Measurements from ENCODE around the gene SOCS3. TPM values are rescaled to one million over a fixed set of nuclear protein-coding genes. Genes with fewer than 3 reads are reported as not detected.

Gene SOCS3
- total RNA-seq, 1 experiment from 2014 or later: 53.1 TPM

- Histone ChIP-seq H3K9me3 (ENCODE audit: control insufficient read depth, insufficient read depth, low read depth, low read length) (no peaks in the 10 kb centered on the region), H3K27me3 (ENCODE audit: control insufficient read depth, insufficient read depth, low read length) (no peaks in the 10 kb centered on the region), H3K36me3 (ENCODE audit: control insufficient read depth, insufficient read depth, low read length) (peaks cover 18% of the 10 kb centered on the region), H3K4me1 (ENCODE audit: control insufficient read depth, insufficient read depth, low read length) (no peaks in the 10 kb centered on the region), H3K4me3 (ENCODE audit: low read depth in 2 of 2, low read length in 2 of 2) (no peak overlapping the region), H3K27ac (ENCODE audit: low read length) (no peak overlapping the region)
- TF ChIP-seq POLR2AphosphoS5 (IDR thresholded peaks at IDR 0.05; ENCODE audit: low read depth, low read length): no peak
- TF ChIP-seq CTCF (IDR thresholded peaks at IDR 0.05): no peak
- TF ChIP-seq REST (IDR thresholded peaks at IDR 0.05; ENCODE audit: insufficient read depth in 1 of 2, low read depth in 2 of 2, low read length in 1 of 2): no peak
- TF ChIP-seq TCF7L2 (IDR thresholded peaks at IDR 0.05; ENCODE audit: low read depth, low read length): no peak
- ATAC-seq (no peak), DNase-seq (ENCODE audit: low read depth, low spot score) (no peak)
- intact Hi-C loops (cut with micrococcal nuclease; ENCODE audit: unreplicated experiment) (no loop called here), in situ Hi-C loops (cut with HindIII; ENCODE audit: low pct_unique_long_range_greater_than_20kb, low sequenced_read_pairs) (no loop called here)
- ChIA-PET CTCF (no interaction called here), POLR2A (no interaction called here)
- BruUV-seq (replicated peaks): no TSS peak
Measured at GRCh38 chr17:78397681-78398101, 37.8 kb upstream of the SOCS3 start.

- no peaks in the 10 kb centered on the region for H3K4me1 ChIP-seq (ENCODE audit: control insufficient read depth, insufficient read depth, low read length)
- in situ Hi-C loops (cut with HindIII; ENCODE audit: low pct_unique_long_range_greater_than_20kb, low sequenced_read_pairs) (no loop called here), intact Hi-C loops (cut with micrococcal nuclease; ENCODE audit: unreplicated experiment) (no loop called here)
- H3K36me3 ChIP-seq (ENCODE audit: control insufficient read depth, insufficient read depth, low read length): peaks cover 17% of the 10 kb centered on the region
- TF ChIP-seq TCF7L2 (IDR thresholded peaks at IDR 0.05; ENCODE audit: low read depth, low read length): no peak
- H3K9me3 ChIP-seq (ENCODE audit: control insufficient read depth, insufficient read depth, low read depth, low read length): no peaks in the 10 kb centered on the region
- no TSS peak for BruUV-seq (replicated peaks)
- no peak overlapping the region for H3K27ac ChIP-seq (ENCODE audit: low read length)
- H3K4me3 ChIP-seq (ENCODE audit: low read depth in 2 of 2, low read length in 2 of 2): no peak overlapping the region
- ChIA-PET POLR2A (interaction anchor here (0.6 kb wide), 1 partner anchor 132 kb away, joined by 3 read pairs; no protein-coding TSS in a partner anchor), CTCF (interaction anchor here (0.5 kb wide), 1 partner anchor 127 kb away, joined by 7 read pairs; no protein-coding TSS in a partner anchor)
- DNase-seq (ENCODE audit: low read depth, low spot score) (no peak), ATAC-seq (no peak)
- H3K27me3 ChIP-seq (ENCODE audit: control insufficient read depth, insufficient read depth, low read length): no peaks in the 10 kb centered on the region
Measured at GRCh38 chr17:78396441-78397337, 36.8 kb upstream of the SOCS3 start.

- H3K27ac ChIP-seq (ENCODE audit: low read length): no peak overlapping the region
- no peaks in the 10 kb centered on the region for H3K27me3 ChIP-seq (ENCODE audit: control insufficient read depth, insufficient read depth, low read length)
- no peak overlapping the region for H3K4me3 ChIP-seq (ENCODE audit: low read depth in 2 of 2, low read length in 2 of 2)
- in situ Hi-C loops (cut with HindIII; ENCODE audit: low pct_unique_long_range_greater_than_20kb, low sequenced_read_pairs) (no loop called here), intact Hi-C loops (cut with micrococcal nuclease; ENCODE audit: unreplicated experiment) (no loop called here)
- ChIA-PET POLR2A (no interaction called here), CTCF (no interaction called here)
- no peaks in the 10 kb centered on the region for H3K4me1 ChIP-seq (ENCODE audit: control insufficient read depth, insufficient read depth, low read length)
- no TSS peak for BruUV-seq (replicated peaks)
- DNase-seq (ENCODE audit: low read depth, low spot score): no peak
- H3K36me3 ChIP-seq (ENCODE audit: control insufficient read depth, insufficient read depth, low read length): peaks cover 15% of the 10 kb centered on the region
- no peak for ATAC-seq
- H3K9me3 ChIP-seq (ENCODE audit: control insufficient read depth, insufficient read depth, low read depth, low read length): no peaks in the 10 kb centered on the region
- TF ChIP-seq TCF7L2 (IDR thresholded peaks at IDR 0.05; ENCODE audit: low read depth, low read length): no peak
- no peak for TF ChIP-seq POLR2AphosphoS5 (IDR thresholded peaks at IDR 0.05; ENCODE audit: low read depth, low read length)
- TF ChIP-seq SIN3A (IDR thresholded peaks at IDR 0.05; ENCODE audit: borderline replicate concordance, insufficient read depth, low read depth, low read length): no peak
- no peak for TF ChIP-seq CTCF (IDR thresholded peaks at IDR 0.05)
- TF ChIP-seq REST (IDR thresholded peaks at IDR 0.05; ENCODE audit: insufficient read depth in 1 of 2, low read depth in 2 of 2, low read length in 1 of 2): no peak
Measured at GRCh38 chr17:78395155-78395554, 35.3 kb upstream of the SOCS3 start.
